DOHH2 (cell line): Measurements from ENCODE around the gene TTC39A.

Source experiments
- EZH2phosphoT487 ChIP-seq: fragments of 200-600 bp; sonication (generic); IDR thresholded peaks from 2 replicates; pipeline ENCODE4 v1.6.1; 2017; ENCODE audit warnings: borderline replicate concordance, mild to moderate bottlenecking, antibody characterized with exemption, low read length, moderate library complexity, mixed read lengths
- TF ChIP-seq, protein P1 (sequence below): fragments of 200-600 bp; sonication (generic); IDR thresholded peaks from one replicate; pipeline ENCODE4 v1.5.1; 2014; ENCODE audit warnings: antibody characterized with exemption, mild to moderate bottlenecking, low read depth, low read length; ENCODE audit not compliant: poor library complexity, severe bottlenecking

DNA sequence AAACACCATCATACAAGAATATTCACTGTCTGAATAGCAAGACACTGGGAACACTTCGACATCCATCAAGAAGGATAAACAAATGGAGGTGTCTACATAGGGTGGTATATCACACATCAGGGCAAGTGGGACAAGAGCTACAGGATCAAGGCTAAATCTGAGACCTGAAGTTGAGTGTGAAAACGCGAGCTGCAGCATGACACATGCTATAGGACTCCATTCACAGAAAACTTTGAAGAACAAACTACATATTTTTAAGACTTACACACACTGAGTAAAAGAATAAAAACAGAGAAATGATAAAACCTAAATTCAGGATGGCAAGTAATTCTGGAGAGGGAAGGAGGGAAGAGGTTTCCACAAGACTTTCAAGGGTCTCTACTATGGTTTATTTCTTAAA is 2.1 kb downstream of the TTC39A start:
- TF ChIP-seq, protein P1, sequence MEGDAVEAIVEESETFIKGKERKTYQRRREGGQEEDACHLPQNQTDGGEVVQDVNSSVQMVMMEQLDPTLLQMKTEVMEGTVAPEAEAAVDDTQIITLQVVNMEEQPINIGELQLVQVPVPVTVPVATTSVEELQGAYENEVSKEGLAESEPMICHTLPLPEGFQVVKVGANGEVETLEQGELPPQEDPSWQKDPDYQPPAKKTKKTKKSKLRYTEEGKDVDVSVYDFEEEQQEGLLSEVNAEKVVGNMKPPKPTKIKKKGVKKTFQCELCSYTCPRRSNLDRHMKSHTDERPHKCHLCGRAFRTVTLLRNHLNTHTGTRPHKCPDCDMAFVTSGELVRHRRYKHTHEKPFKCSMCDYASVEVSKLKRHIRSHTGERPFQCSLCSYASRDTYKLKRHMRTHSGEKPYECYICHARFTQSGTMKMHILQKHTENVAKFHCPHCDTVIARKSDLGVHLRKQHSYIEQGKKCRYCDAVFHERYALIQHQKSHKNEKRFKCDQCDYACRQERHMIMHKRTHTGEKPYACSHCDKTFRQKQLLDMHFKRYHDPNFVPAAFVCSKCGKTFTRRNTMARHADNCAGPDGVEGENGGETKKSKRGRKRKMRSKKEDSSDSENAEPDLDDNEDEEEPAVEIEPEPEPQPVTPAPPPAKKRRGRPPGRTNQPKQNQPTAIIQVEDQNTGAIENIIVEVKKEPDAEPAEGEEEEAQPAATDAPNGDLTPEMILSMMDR: no peak
- no peak for TF ChIP-seq EZH2phosphoT487
